Hepatocyte (in vitro differentiated cells): Measurements from ENCODE around the gene ZNF155. TPM values are rescaled to one million over a fixed set of nuclear protein-coding genes. Genes with fewer than 3 reads are reported as not detected.

Experiments
- DNase-seq: peaks from one replicate; pipeline ENCODE4 v3.0.0-alpha.2; 2016; ENCODE audit warnings: low spot score
- H2AFZ ChIP-seq: fragments of 200-600 bp; sonication (generic); 2 replicates; pipeline ENCODE4 v1.6.0; 2016; ENCODE audit warnings: antibody characterized with exemption, mild to moderate bottlenecking
- H3K27ac ChIP-seq: fragments of 200-600 bp; sonication (generic); 2 replicates; pipeline ENCODE4 v1.5.1; 2016; ENCODE audit warnings: mild to moderate bottlenecking
- H3K27me3 ChIP-seq: fragments of 200-600 bp; sonication (generic); 2 replicates; pipeline ENCODE4 v1.6.1; 2016
- H3K36me3 ChIP-seq: fragments of 200-600 bp; sonication (generic); replicated peaks from 2 replicates; pipeline ENCODE4 v1.5.1; 2016; ENCODE audit warnings: low read depth; ENCODE audit not compliant: insufficient read depth
- H3K4me1 ChIP-seq: fragments of 200-600 bp; sonication (generic); 2 replicates; pipeline ENCODE4 v1.5.1; 2016; ENCODE audit warnings: mild to moderate bottlenecking, moderate library complexity; ENCODE audit not compliant: insufficient read depth
- H3K4me2 ChIP-seq: fragments of 200-600 bp; sonication (generic); 2 replicates; pipeline ENCODE4 v1.6.0; 2016
- H3K4me3 ChIP-seq: fragments of 200-600 bp; sonication (generic); 2 replicates; pipeline ENCODE4 v1.5.1; 2016; ENCODE audit warnings: mild to moderate bottlenecking
- H3K79me2 ChIP-seq: fragments of 200-600 bp; sonication (generic); 2 replicates; pipeline ENCODE4 v1.6.0; 2017; ENCODE audit warnings: mild to moderate bottlenecking
- H3K9me2 ChIP-seq: fragments of 200-600 bp; sonication (generic); replicated peaks from 2 replicates; pipeline ENCODE4 v1.6.0; 2017; ENCODE audit warnings: mild to moderate bottlenecking; ENCODE audit not compliant: insufficient read depth
- H3K9me3 ChIP-seq: fragments of 200-600 bp; sonication (generic); 2 replicates; pipeline ENCODE4 v1.5.1; 2016; ENCODE audit warnings: low read depth, mild to moderate bottlenecking
- H4K20me1 ChIP-seq: fragments of 200-600 bp; sonication (generic); 2 replicates; pipeline ENCODE4 v1.6.0; 2016; ENCODE audit warnings: mild to moderate bottlenecking; ENCODE audit not compliant: insufficient read depth, poor library complexity, severe bottlenecking
- CTCF ChIP-seq: fragments of 200-600 bp; sonication (generic); IDR thresholded peaks from 2 replicates; pipeline ENCODE4 v1.5.1; 2016; ENCODE audit warnings: antibody characterized with exemption, mild to moderate bottlenecking; ENCODE audit not compliant: poor library complexity
- EZH2 ChIP-seq: fragments of 200-600 bp; sonication (generic); IDR thresholded peaks from 2 replicates; pipeline ENCODE4 v1.6.1; 2016; ENCODE audit warnings: antibody characterized with exemption, mild to moderate bottlenecking, borderline replicate concordance
- EZH2phosphoT487 ChIP-seq: fragments of 200-600 bp; sonication (generic); IDR thresholded peaks from one replicate; pipeline ENCODE4 v1.6.1; 2018; ENCODE audit warnings: antibody characterized with exemption, mild to moderate bottlenecking, low read depth, moderate library complexity; ENCODE audit not compliant: unreplicated experiment, severe bottlenecking
- WGBS: methylation state at CpG from one replicate; pipeline ENCODE4 v1.1.6; 2016; ENCODE audit warnings: low lambda C conversion rate; ENCODE audit errors: missing lambda C conversion rate; 5-methylcytosine and 5-hydroxymethylcytosine counted together
- polyA plus RNA-seq: library from polyadenylated mRNA; unstranded; fragments of >200 nt; fragmentation: Nextera tagmentation; extraction: Ambion mirVana; gene quantifications from 2 replicates; pipeline ENCODE4 v1.2.1, GENCODE V29; 2016
- total RNA-seq: library from RNA; depleted of rRNA; stranded (reverse); fragments of >200 nt; gene quantifications from 2 replicates; pipeline ENCODE4 v1.2.3, GENCODE V29; 2014

Gene ZNF155
- total RNA-seq (5.6 and 7.2 TPM in 2 replicates), polyA plus RNA-seq (3.2 and 5.3 TPM in 2 replicates)

- H4K20me1 ChIP-seq, result no peaks in the 10 kb centered on the region
- peak within 1 kb of the TSS; percentile 47 for H3K4me3 ChIP-seq
- TF ChIP-seq CTCF (no peak), EZH2phosphoT487 (no peak), EZH2 (no peak)
- peak within 1 kb of the TSS; percentile 39 for H3K27ac ChIP-seq
- H3K4me2 ChIP-seq, result peak within 1 kb of the TSS; percentile 73
- H3K9me2 ChIP-seq, result no peaks in the 10 kb centered on the region
- 1% methylated on average over 39 of the region's 40 CpGs for WGBS
- H2AFZ ChIP-seq, result peak within 1 kb of the TSS; percentile 78
- H3K9me3 ChIP-seq, result peaks cover 5% of the 10 kb centered on the region
- DNase-seq, result peak; percentile 90
- peaks cover 27% of the 10 kb centered on the region for H3K79me2 ChIP-seq
- H3K36me3 ChIP-seq, result no peaks in the 10 kb centered on the region
- H3K27me3 ChIP-seq, result no peaks in the 10 kb centered on the region
- no peaks in the 10 kb centered on the region for H3K4me1 ChIP-seq
These were observed at the start of gene ZNF155 for GRCh38 chr19:43983912-43984686. Gene ZNF155 (plus strand): TSS chr19:43984188. CDS start chr19:43988544, 4,356 bp downstream.

GRCh38 chr19:43934985-43935708, 48.8 kb upstream of the ZNF155 start, which contains the start of gene ZNF45:
Gene ZNF45 (minus strand): TSS chr19:43935282. CDS start chr19:43922185, 13,097 bp downstream.
- peak; percentile 93 for DNase-seq
- H3K79me2 ChIP-seq, result peaks cover 22% of the 10 kb centered on the region
- H3K4me1 ChIP-seq, result peaks cover 9% of the 10 kb centered on the region
- no peaks in the 10 kb centered on the region for H3K36me3 ChIP-seq
- H3K4me2 ChIP-seq, result peak within 1 kb of the TSS; percentile 83
- H4K20me1 ChIP-seq, result no peaks in the 10 kb centered on the region
- H3K27ac ChIP-seq, result peak within 1 kb of the TSS; percentile 87
- under 1% methylated on average over 40 of the region's 42 CpGs for WGBS
- TF ChIP-seq EZH2 (no peak), EZH2phosphoT487 (no peak), CTCF (no peak)
- no peaks in the 10 kb centered on the region for H3K9me2 ChIP-seq
- no peaks in the 10 kb centered on the region for H3K9me3 ChIP-seq
- H3K27me3 ChIP-seq, result no peaks in the 10 kb centered on the region
- peak within 1 kb of the TSS; percentile 92 for H2AFZ ChIP-seq
- H3K4me3 ChIP-seq, result peak within 1 kb of the TSS; percentile 56

GRCh38 chr19:43936188-43936587, 47.8 kb upstream of the ZNF155 start:
- peaks cover 22% of the 10 kb centered on the region for H3K79me2 ChIP-seq
- TF ChIP-seq EZH2phosphoT487, result no peak
- no peak for TF ChIP-seq EZH2
- TF ChIP-seq CTCF, result no peak
- no peaks in the 10 kb centered on the region for H3K27me3 ChIP-seq
- no peaks in the 10 kb centered on the region for H3K36me3 ChIP-seq
- DNase-seq, result no peak
- no peaks in the 10 kb centered on the region for H4K20me1 ChIP-seq
- no peak overlapping the region for H2AFZ ChIP-seq
- no peak overlapping the region for H3K4me3 ChIP-seq
- 70% methylated on average over 5 of the region's 5 CpGs for WGBS
- H3K4me1 ChIP-seq, result peaks cover 9% of the 10 kb centered on the region
- peak overlapping the region; percentile 83 for H3K4me2 ChIP-seq
- H3K9me3 ChIP-seq, result no peaks in the 10 kb centered on the region
- H3K27ac ChIP-seq, result no peak overlapping the region
- no peaks in the 10 kb centered on the region for H3K9me2 ChIP-seq
